Measurements from ENCODE around the gene TIGAR.

- no peak for TF ChIP-seq CTCF (IDR thresholded peaks at IDR 0.05)
- TF ChIP-seq POLR2A (IDR thresholded peaks at IDR 0.05) = no peak
Measured at GRCh38 chr12:4288296-4289131, 32.5 kb upstream of the TIGAR start.
